ENCODE results near the gene KCNC3. TPM values are rescaled to one million over a fixed set of nuclear protein-coding genes. Genes with fewer than 3 reads are reported as not detected.
"Not testable (repeated sequence)": the region's sequence is repeated elsewhere in the genome, so short reads cannot be mapped to it uniquely, and the experiment has no call there.

KCNC3 gene
- total RNA-seq, 1 experiment from 2014 or later, result 0.14 TPM

DNA sequence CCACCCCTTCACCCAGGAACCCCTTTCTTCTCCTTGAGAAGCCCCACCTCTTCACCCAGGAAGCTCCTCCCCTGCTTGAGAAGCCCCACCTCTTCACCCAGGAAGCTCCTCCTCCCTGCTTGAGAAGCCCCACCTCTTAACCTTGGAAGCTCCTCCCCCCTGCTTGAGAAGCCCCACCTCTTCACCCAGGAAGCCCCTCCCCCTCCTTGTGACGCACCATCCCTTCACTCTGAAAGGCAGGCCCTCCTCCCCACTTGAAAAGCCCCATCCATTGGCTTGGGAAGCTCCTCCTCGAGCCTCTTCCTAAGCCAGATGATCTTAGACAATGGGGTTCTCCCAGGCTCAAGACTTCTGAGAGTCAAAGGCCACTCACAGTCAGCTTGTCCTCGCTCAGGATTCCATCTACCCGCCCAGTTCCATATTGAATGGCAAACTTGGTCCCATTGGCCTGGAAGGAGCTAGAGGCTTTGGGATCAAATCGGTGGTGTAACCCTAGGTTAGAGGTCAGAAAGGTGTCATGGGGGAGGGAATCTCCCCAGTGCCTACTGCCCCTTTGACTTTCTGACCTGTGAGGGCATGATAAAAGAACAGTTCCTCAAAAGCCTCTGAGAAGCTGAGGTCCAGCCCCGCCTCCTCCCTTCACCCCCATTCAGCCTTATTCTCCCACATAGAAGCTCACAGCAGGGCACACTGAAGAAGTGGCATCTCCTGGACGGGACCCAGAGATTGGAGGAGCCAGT lies 32.3 kb upstream of the KCNC3 start:
- DNase-seq, result peak; percentile 65
- no peak overlapping the region for H3K4me3 ChIP-seq (ENCODE audit: insufficient read depth, low read depth, low read length)

DNA sequence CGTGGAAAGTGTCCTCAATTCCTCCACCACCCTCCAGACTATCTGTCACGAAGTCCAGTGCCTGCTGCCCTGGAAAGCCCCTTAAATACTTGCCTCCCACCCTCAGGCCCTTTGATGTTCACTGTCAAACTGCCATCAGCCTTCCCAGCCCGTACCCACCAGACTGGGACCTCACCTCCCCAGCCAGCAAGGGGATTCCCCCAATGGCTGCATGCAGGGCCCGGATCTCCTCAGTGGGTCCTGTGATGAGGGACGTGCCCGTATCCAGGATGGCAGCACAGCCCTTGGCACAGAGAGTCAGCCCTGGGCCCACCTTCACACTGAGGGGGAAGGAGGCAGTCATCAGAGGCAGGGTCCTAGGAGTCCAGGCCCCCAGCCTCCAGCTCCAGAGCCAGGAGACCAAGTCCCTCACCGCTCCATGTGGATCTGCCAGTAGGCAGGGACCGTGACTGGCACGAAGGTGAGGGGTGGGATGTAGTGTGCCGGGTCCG lies 30.2 kb upstream of the KCNC3 start:
- no peak for DNase-seq
- no peaks in the 10 kb centered on the region for H3K36me3 ChIP-seq (replicated peaks; ENCODE audit: control insufficient read depth, insufficient read depth, low read length)
- H3K27me3 ChIP-seq (ENCODE audit: control insufficient read depth, insufficient read depth, low read length), result no peaks in the 10 kb centered on the region
- no peak overlapping the region for H3K4me3 ChIP-seq (ENCODE audit: insufficient read depth, low read depth, low read length)

More for the DNA sequence above, 32.3 kb upstream of the KCNC3 start:
- Histone ChIP-seq H3K36me3 (replicated peaks; ENCODE audit: control insufficient read depth, insufficient read depth, low read length) (no peaks in the 10 kb centered on the region), H3K27me3 (ENCODE audit: control insufficient read depth, insufficient read depth, low read length) (no peaks in the 10 kb centered on the region)

DNA sequence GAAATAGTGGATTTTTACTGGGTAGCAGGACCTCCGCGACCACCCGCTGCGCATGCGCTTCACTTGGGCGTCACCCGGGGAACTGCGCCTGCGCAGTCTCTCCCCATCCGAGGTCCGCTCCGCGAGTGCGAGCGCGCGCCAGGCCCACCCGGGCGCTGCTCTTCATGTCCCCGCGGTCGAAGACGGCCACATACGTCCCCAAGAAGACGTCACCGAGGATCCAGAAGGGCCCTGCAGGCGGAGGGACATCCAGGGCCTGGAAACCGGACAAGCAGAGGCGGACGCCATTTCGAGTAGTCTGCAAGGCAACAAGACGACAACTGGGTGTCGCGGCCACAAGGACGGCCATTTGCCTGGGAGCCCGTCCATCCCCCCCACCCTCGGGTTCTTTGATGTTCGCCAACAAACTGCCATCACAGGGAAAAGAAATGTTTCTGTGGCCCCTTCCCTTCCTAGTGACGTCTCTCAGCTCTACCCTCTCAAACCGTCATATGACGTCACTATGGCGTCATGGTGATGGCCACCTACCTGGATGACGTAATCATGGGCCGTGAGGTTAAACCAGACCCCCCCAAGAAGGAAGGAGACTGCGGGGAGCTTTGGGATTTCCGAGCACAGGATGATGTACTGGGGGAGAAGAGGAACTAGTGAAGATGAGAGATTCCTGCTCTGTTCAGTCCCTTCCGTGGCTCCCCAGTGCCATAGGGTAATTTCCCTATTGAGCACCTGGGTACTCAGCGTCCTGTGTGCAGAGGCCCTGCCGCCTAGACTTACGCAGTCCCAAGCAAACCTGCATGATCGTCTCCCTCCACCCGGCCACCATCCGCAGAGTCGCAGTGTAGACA lies 29.5 kb upstream of the KCNC3 start:
- DNase-seq, result no peak
- Histone ChIP-seq H3K27me3 (ENCODE audit: control insufficient read depth, insufficient read depth, low read length) (no peaks in the 10 kb centered on the region), H3K4me3 (ENCODE audit: insufficient read depth, low read depth, low read length) (no peak overlapping the region), H3K36me3 (replicated peaks; ENCODE audit: control insufficient read depth, insufficient read depth, low read length) (no peaks in the 10 kb centered on the region)

DNA sequence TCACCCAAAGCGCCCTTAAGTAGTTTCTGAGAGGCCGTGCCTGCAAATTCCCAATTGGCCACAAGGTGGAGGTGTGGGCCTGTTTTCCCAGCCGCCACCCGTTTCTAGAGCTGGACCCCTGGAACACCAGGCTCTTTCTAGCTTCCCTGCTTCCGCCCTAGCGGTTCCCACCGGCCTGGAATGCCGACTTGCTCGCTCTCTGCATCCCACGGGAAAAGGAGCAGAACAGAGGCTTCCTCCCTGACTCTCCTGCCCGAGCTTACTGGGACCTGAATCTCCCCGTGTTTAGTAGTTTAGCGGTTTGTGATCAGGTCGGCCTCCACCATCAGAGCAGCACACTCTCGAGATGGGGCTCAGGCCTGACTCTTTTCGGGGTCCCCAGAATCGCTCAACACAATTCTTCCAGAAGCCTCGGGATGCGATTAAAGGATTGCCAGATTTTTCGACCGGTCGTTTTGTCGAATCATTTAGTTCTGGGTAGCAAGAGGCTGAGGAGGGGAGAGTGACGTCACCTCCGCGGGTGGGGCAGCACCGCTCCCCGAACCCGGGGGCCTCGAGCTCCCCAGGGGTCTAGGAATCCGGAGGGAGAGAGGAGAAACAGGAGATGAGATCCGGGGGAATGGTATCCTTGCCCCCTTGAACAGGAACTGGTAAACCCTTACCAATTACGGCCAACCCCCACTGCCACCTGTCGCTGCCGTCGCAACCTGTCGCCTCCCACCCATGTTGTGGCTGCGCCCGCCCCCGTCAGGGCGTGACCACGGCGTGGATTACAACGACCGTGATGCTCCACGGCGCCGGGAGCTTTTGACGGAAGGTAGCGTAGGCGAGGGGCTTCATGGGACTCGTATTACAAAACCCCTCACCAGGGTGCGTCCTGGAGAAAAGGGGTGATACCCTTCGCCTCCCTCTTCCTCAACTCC lies 28.3 kb upstream of the KCNC3 start:
- no peaks in the 10 kb centered on the region for H3K36me3 ChIP-seq (replicated peaks; ENCODE audit: control insufficient read depth, insufficient read depth, low read length)
- peak; percentile 83 for DNase-seq
- no peaks in the 10 kb centered on the region for H3K27me3 ChIP-seq (ENCODE audit: control insufficient read depth, insufficient read depth, low read length)
- H3K4me3 ChIP-seq (ENCODE audit: insufficient read depth, low read depth, low read length), result peak overlapping the region; percentile 1; the same call in 1 of the 2 replicates

DNA sequence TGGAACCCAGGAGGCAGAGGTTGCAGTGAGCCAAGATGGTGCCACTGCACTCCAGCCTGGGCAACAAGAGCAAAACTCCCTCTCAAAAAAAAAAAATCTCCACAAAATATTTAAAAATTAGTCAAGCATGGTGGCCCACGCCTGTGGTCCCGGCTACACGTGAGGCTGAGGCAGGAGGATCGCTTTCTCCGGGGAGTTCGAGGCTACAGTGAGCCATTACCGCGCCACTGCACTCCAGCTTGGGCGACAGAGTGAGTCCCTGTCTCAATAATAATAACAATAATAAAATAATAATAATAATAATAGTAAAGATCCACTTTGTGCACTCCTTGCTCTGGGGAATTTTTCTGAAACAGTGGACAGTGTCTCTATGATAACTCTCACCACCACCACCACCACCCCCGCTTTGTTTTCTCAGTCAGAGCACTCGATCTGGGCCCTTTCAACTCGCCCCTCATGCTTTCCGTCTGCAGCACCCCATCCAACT lies 27.6 kb upstream of the KCNC3 start:
- no peak for DNase-seq
- Histone ChIP-seq H3K27me3 (ENCODE audit: control insufficient read depth, insufficient read depth, low read length) (no peaks in the 10 kb centered on the region), H3K4me3 (ENCODE audit: insufficient read depth, low read depth, low read length) (no peak overlapping the region), H3K36me3 (replicated peaks; ENCODE audit: control insufficient read depth, insufficient read depth, low read length) (no peaks in the 10 kb centered on the region)

DNA sequence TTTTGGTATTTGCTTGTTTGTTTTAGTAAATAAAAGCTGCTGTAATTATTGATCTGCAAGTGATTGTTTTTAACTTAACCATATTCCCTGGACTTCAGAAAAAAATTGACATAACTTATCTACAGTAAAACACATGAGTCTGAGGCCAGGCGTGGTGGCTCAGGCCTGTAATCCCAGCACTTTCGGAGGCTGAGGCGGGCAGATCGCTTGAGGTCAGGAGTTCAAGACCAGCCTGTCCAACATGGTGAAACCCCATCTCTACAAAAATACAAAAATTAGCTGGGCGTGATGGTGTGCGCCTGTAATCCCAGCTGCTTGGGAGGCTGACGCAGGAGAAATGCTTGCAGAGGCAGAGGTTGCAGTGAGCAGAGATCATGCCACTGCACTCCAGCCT lies 24.3 kb upstream of the KCNC3 start:
- DNase-seq; H3K36me3 ChIP-seq (replicated peaks; ENCODE audit: control insufficient read depth, insufficient read depth, low read length); H3K4me3 ChIP-seq (ENCODE audit: insufficient read depth, low read depth, low read length); H3K27me3 ChIP-seq (ENCODE audit: control insufficient read depth, insufficient read depth, low read length): not testable (repeated sequence)

DNA sequence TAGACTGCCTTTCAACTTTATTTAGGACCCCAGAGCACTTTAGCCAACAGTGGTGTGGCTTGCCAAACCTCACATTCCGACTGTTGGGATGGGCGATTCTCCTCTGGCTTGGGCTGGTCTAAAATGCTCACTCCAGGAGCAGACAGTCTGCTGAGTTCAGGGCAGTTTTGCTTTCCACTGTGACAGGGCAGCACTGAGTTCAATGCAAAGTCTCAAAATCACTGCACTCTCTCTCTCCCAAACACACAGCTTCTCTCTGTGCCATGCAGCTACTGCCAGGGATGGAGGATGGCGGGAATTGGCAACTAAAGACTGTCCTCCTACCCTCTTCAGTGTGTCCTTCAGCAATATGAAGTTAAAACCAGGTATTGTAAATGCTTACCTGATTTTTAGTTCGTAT lies 23.1 kb upstream of the KCNC3 start:
- Histone ChIP-seq H3K36me3 (replicated peaks; ENCODE audit: control insufficient read depth, insufficient read depth, low read length) (no peaks in the 10 kb centered on the region), H3K27me3 (ENCODE audit: control insufficient read depth, insufficient read depth, low read length) (no peaks in the 10 kb centered on the region), H3K4me3 (ENCODE audit: insufficient read depth, low read depth, low read length) (no peak overlapping the region)
- no peak for DNase-seq

DNA sequence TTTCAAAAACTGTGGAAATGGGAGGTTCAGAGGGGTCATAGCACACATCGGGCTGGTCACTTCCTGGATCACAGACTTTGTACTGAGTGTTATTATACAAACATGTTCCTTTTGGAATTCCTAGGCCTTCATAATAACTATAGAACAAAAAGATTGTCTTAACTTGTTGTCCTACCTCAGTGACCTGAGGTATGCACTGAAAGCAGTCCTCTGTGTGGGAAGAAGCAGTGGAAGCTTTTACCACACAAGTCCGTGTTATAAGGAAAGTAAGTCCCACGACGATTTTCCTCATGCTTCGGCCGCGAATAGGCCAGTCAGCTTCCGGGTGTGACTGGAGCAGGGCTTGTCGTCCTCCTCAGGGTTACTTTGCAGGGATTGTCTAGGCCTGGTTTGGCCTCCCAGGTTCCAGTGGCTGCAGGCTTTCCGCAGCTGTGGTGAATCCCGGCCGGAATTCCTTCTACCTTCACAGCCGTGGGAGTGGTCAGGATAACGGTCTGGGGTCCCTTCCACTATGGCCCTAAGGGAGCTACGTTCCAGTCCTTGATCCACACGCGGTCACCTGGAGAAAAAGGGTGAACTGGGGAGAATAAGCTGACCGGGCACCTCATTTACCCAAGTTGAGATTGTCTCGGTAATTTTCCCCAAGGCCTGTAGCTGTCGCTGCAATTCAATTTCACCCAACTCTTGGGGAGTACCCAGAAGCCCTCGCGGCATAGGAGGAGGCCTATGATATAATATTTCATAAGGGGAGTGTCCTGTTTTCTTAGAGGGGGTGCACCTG lies 20.3 kb upstream of the KCNC3 start:
- DNase-seq, result no peak
- Histone ChIP-seq H3K4me3 (ENCODE audit: insufficient read depth, low read depth, low read length) (no peak overlapping the region), H3K27me3 (ENCODE audit: control insufficient read depth, insufficient read depth, low read length) (no peaks in the 10 kb centered on the region), H3K36me3 (replicated peaks; ENCODE audit: control insufficient read depth, insufficient read depth, low read length) (no peaks in the 10 kb centered on the region; the same call in 1 of the 2 replicates)

DNA sequence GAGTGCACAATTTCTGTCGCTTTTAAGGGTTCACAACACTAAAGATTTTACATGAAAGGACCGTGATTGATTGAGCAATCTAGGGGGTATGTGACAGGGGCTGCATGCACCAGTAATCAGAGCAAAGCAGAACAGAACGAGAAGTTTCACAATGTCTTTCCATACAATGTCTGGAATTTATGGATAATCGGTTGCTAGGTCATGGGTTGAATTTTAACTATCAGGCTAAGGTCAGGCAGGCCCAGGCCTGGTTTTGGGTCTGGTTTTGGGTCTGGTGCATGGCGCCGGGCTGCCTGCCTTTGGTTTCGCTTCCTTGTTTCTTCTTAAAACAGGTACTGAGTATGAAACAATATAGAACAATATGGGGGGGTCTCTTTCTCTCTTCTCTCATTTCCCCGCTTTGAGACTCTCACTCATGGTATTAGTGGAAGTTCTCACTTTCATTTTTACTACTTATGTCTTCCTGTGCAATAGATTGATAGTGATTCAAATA lies 18.0 kb upstream of the KCNC3 start:
- not testable (repeated sequence) for H3K4me3 ChIP-seq (ENCODE audit: insufficient read depth, low read depth, low read length); H3K36me3 ChIP-seq (replicated peaks; ENCODE audit: control insufficient read depth, insufficient read depth, low read length); DNase-seq; H3K27me3 ChIP-seq (ENCODE audit: control insufficient read depth, insufficient read depth, low read length)

DNA sequence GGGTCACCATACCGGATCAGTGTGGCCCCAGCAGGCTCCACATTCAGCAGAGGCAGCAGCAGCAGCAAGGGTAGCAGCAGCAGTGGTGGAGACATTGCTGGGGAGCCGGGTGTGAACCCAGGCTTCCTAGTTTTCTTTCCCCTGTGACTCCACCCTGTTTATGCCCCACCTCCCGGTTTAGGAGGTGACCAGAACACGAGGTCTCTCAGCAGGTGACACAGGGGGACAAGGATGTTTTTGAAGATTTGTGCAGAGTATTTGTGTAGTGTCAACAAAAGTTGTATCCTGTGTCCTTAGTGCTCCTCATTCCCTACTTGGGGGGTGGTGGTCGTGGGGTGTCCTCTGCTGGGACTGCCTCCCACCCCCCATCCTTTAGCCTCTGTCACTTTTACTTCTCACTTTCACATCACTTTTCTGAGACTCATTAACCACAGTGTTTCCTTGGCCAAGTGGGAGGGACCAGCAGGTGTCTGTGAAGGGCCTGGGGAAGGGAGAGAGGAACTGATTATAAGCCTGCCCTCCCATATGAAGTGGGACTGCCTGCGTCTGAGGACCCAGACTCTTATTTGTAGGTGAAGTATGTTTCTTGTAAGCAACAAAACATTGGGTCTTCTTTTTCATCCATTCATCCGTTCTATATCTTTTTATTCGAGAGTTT lies 15.6 kb upstream of the KCNC3 start:
- Histone ChIP-seq H3K36me3 (replicated peaks; ENCODE audit: control insufficient read depth, insufficient read depth, low read length) (no peaks in the 10 kb centered on the region; the same call in 1 of the 2 replicates), H3K27me3 (ENCODE audit: control insufficient read depth, insufficient read depth, low read length) (no peaks in the 10 kb centered on the region)
- no peak for DNase-seq

DNA sequence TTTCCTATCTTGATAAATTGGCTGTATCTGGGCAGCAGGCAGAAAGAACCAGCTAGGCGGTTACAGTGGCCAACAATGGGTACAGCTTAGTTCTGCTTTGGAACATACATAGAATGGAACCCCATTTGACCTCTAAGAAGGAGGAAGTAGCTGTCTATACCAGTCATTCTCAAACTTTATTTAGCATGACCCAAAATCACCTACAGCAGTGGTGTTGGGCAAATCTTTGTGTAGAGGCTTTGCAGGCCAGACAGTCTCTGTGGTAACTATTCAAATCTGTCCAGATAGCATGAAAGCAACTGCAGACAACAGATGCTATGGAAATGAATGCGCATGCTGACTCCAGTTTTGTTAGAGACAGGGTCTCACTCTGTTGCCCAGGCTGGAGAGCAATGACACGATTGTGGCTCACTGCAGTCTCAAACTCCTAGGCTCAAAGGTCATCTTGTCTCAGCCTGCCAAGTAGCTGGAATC lies 12.0 kb upstream of the KCNC3 start:
- Histone ChIP-seq H3K4me3 (ENCODE audit: insufficient read depth, low read depth, low read length) (no peak overlapping the region), H3K36me3 (replicated peaks; ENCODE audit: control insufficient read depth, insufficient read depth, low read length) (peaks cover 1% of the 10 kb centered on the region; the same call in 1 of the 2 replicates), H3K27me3 (ENCODE audit: control insufficient read depth, insufficient read depth, low read length) (no peaks in the 10 kb centered on the region)
- no peak for DNase-seq

More for the DNA sequence above, 15.6 kb upstream of the KCNC3 start:
- H3K4me3 ChIP-seq (ENCODE audit: insufficient read depth, low read depth, low read length), result no peak overlapping the region

DNA sequence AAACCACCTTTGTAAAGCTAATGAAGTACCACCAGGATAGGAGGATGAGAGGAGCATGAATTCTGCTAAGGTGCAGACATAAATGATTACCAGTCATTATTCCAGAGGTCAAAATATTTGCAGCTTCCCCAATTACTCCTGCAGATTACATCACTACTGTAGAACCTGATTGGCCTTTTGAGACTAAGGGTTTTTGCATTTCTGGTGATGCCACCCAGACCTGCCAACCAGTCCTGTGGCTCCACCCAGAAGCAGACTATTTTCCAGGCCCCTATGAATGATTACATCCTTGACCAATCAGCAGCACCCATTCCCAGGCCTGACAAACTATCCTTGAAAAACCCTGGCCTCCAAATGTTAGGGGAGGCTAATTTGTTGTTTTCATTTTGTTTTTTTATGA lies 11.2 kb upstream of the KCNC3 start:
- Histone ChIP-seq H3K27me3 (ENCODE audit: control insufficient read depth, insufficient read depth, low read length) (no peaks in the 10 kb centered on the region), H3K4me3 (ENCODE audit: insufficient read depth, low read depth, low read length) (no peak overlapping the region), H3K36me3 (replicated peaks; ENCODE audit: control insufficient read depth, insufficient read depth, low read length) (peaks cover 1% of the 10 kb centered on the region; the same call in 1 of the 2 replicates)
- no peak for DNase-seq

DNA sequence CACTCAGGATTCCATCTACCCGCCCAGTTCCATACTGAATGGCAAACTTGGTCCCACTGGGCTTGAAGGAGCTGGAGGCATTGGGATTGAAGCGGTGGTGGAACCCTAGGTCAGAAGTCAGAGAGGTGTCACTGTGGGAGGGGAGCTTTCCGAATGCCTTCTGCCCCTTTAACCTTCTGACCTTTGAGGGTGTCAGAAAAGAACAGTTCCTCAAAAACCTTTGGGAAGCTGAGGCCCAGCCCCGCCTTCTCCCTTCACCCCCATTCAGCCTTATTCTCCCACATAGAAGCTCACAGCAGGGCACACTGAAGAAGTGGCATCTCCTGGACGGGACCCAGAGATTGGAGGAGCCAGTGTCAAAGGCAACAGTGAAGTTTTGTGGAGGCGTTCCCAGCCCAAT lies 7.9 kb upstream of the KCNC3 start:
- not testable (repeated sequence) for DNase-seq; H3K27me3 ChIP-seq (ENCODE audit: control insufficient read depth, insufficient read depth, low read length); H3K4me3 ChIP-seq (ENCODE audit: insufficient read depth, low read depth, low read length); H3K36me3 ChIP-seq (replicated peaks; ENCODE audit: control insufficient read depth, insufficient read depth, low read length)
